HepG2 (cell line): ENCODE results near the gene VAC14. TPM values are rescaled to one million over a fixed set of nuclear protein-coding genes. Genes with fewer than 3 reads are reported as not detected.
A peak's percentile ranks its signal among the peaks of the same experiment; 100 is the strongest.

Source experiments
- AFF4 ChIP-seq: sonication (generic); formaldehyde crosslinking; IDR thresholded peaks from 2 replicates; pipeline ENCODE4 v1.4.0; 2020; ENCODE audit warnings: missing genetic modification reagents
- IRX3 ChIP-seq: sonication (generic); formaldehyde crosslinking; IDR thresholded peaks from 2 replicates; pipeline ENCODE4 v1.8.1; 2023; ENCODE audit warnings: mild to moderate bottlenecking, low read depth, missing genetic modification reagents, borderline replicate concordance
- LRRFIP1 ChIP-seq: sonication (generic); formaldehyde crosslinking; conservative IDR thresholded peaks from 2 replicates; pipeline ENCODE4 v1.4.0; 2020; ENCODE audit warnings: missing genetic modification reagents
- POLR2A ChIP-seq, 2 experiments: IDR thresholded peaks; 2 replicates each; pipeline ENCODE4 v1.6.1; 2011; ENCODE audit warnings: low read depth in 2 of 2, low read length in 2 of 2, mild to moderate bottlenecking in 1 of 2, moderate library complexity in 1 of 2; ENCODE audit not compliant: insufficient read depth in 1 of 2
- TBX2 ChIP-seq: sonication (generic); formaldehyde crosslinking; IDR thresholded peaks from 2 replicates; pipeline ENCODE4 v1.5.0; 2020; ENCODE audit warnings: missing genetic modification reagents, mild to moderate bottlenecking, borderline replicate concordance
- TEAD2 ChIP-seq: sonication (generic); formaldehyde crosslinking; IDR thresholded peaks from 2 replicates; pipeline ENCODE4 v1.9.0; 2021; ENCODE audit warnings: missing genetic modification reagents
- ZBTB4 ChIP-seq: sonication (generic); formaldehyde crosslinking; IDR thresholded peaks from 2 replicates; pipeline ENCODE4 v1.4.0; 2020; ENCODE audit warnings: missing genetic modification reagents, mild to moderate bottlenecking, borderline replicate concordance
- ZNF362 ChIP-seq: sonication (generic); formaldehyde crosslinking; IDR thresholded peaks from 2 replicates; pipeline ENCODE4 v1.4.0; 2020; ENCODE audit warnings: missing genetic modification reagents, mild to moderate bottlenecking, borderline replicate concordance
- ZNF552 ChIP-seq: sonication (generic); formaldehyde crosslinking; IDR thresholded peaks from 2 replicates; pipeline ENCODE4 v1.9.0; 2022; ENCODE audit warnings: missing genetic modification reagents, mild to moderate bottlenecking, borderline replicate concordance
- ZNF652 ChIP-seq: IDR thresholded peaks from 2 replicates; pipeline ENCODE4 v1.6.1; 2016; ENCODE audit warnings: low read depth, borderline replicate concordance
- ZNF800 ChIP-seq: sonication (generic); formaldehyde crosslinking; IDR thresholded peaks from 2 replicates; pipeline ENCODE4 v1.4.0; 2020; ENCODE audit warnings: missing genetic modification reagents
- polyA plus RNA-seq, 8 experiments: library from polyadenylated mRNA; depleted of rRNA in 3 of 8; stranded (reverse) in 7 of 8; unstranded in 1 of 8; fragments of >200 nt; fragmentation: Illumina TruSeq in 4 of 8; extraction: Trizol in 4 of 8; gene quantifications; 2 replicates each; pipeline versions ENCODE4 v1.2.1 to v1.2.3, GENCODE V29; 2011 to 2016; ENCODE audit warnings: low read depth in 4 of 8, missing spikeins in 1 of 8, mixed read lengths in 1 of 8; ENCODE audit not compliant: insufficient read depth in 1 of 8
- total RNA-seq, 5 experiments: library from RNA; depleted of rRNA; stranded (reverse); fragments of >200 nt; fragmentation: Illumina TruSeq; extraction: Trizol; gene quantifications; 2 replicates each; pipeline ENCODE4 v1.2.3, GENCODE V29; 2016; ENCODE audit warnings: low read depth in 1 of 5

VAC14 gene
- total and polyA plus RNA-seq, 2 of the 13 experiments (the other 11 are each of a cell fraction or from before 2014, with no cell fraction given) = 23.5 to 24.6 TPM

- TF ChIP-seq AFF4 (CRISPR knock-in tag) (peak; percentile 69; the same call in 1 of the 2 replicates), POLR2A (IDR thresholded peaks at IDR 0.05; ENCODE audit: insufficient read depth in 1 of 2, low read depth in 2 of 2, low read length in 2 of 2) (peak; percentile 90 to 94), ZNF652 (CRISPR knock-in tag) (peak; percentile 48; the same call in 1 of the 2 replicates), ZNF800 (no peak; the same call in 1 of the 2 replicates), TBX2 (peak; percentile 96; the same call in 1 of the 2 replicates), ZBTB4 (peak; percentile 45; the same call in 1 of the 2 replicates), ZNF552 (peak; percentile 71), LRRFIP1 (CRISPR knock-in tag) (no peak), IRX3 (CRISPR knock-in tag) (peak; percentile 81; the same call in 1 of the 2 replicates), ZNF362 (CRISPR knock-in tag) (peak; percentile 68; the same call in 1 of the 2 replicates), TEAD2 (0 out of 2 replicates have a peak, but pooled peaks have one; percentile 50)
Observed at GRCh38 chr16:70725024-70725911, 75.7 kb downstream of the VAC14 start (continued).
